A673 (cell line): ENCODE results near the gene UQCC3. TPM values are rescaled to one million over a fixed set of nuclear protein-coding genes. Genes with fewer than 3 reads are reported as not detected.
"Not testable (repeated sequence)": the region's sequence is repeated elsewhere in the genome, so short reads cannot be mapped to it uniquely, and the experiment has no call there.

Experiments used
- BruUV-seq: library from RNA; stranded (reverse); fragments of 400-500 nt; replicated peaks from 2 replicates; lab custom pipeline; 2021; lab: Mats Ljungman, UMichigan
- CTCF ChIA-PET: fragments of 300-600 bp; sonication (Branson Sonifier 250); formaldehyde crosslinking; loops from one replicate; lab custom pipeline; 2022; ENCODE audit warnings: antibody characterized with exemption; lab: Charles Lee
- POLR2A ChIA-PET: fragments of 300-600 bp; sonication (Branson Sonifier 250); formaldehyde crosslinking; loops from one replicate; lab custom pipeline; 2022; ENCODE audit warnings: antibody characterized with exemption; ENCODE audit not compliant: low non-redundant PET; lab: Charles Lee
- DNase-seq: peaks from one replicate; pipeline ENCODE4 v3.0.0-alpha.2; 2015; ENCODE audit warnings: low spot score
- H3K27ac ChIP-seq: fragments of 200-600 bp; sonication (generic); 2 replicates; pipeline ENCODE4 v1.5.1; 2016; ENCODE audit warnings: mixed run types, low read depth, mild to moderate bottlenecking, mixed read lengths, antibody characterized with exemption, low read length; ENCODE audit not compliant: poor library complexity, severe bottlenecking
- H3K27me3 ChIP-seq: fragments of 200-600 bp; sonication (generic); replicated peaks from 2 replicates; pipeline ENCODE4 v1.6.1; 2017; ENCODE audit warnings: mixed run types, low read depth, mild to moderate bottlenecking, mixed read lengths, antibody characterized with exemption, low read length; ENCODE audit not compliant: insufficient read depth, poor library complexity
- H3K36me3 ChIP-seq: fragments of 200-600 bp; sonication (generic); 2 replicates; pipeline ENCODE4 v1.6.1; 2016; ENCODE audit warnings: mixed run types, mild to moderate bottlenecking, mixed read lengths, antibody characterized with exemption, low read length; ENCODE audit not compliant: insufficient read depth, poor library complexity, severe bottlenecking
- H3K4me1 ChIP-seq: fragments of 200-600 bp; sonication (generic); 2 replicates; pipeline ENCODE4 v1.6.1; 2017; ENCODE audit warnings: mixed run types, mild to moderate bottlenecking, mixed read lengths, antibody characterized with exemption, low read length; ENCODE audit not compliant: insufficient read depth, poor library complexity, severe bottlenecking
- H3K4me3 ChIP-seq: fragments of 200-600 bp; sonication (generic); 2 replicates; pipeline ENCODE4 v1.5.1; 2016; ENCODE audit warnings: low read depth, mixed run types, mild to moderate bottlenecking, mixed read lengths, low read length; ENCODE audit not compliant: poor library complexity, severe bottlenecking
- H3K9me3 ChIP-seq: fragments of 200-600 bp; sonication (generic); 2 replicates; pipeline ENCODE4 v1.6.1; 2016; ENCODE audit warnings: mixed run types, low read depth, mild to moderate bottlenecking, mixed read lengths, antibody characterized with exemption, low read length; ENCODE audit not compliant: poor library complexity, severe bottlenecking
- CTCF ChIP-seq: fragments of 300-800, 200-600 bp; sonication (generic); conservative IDR thresholded peaks from 2 replicates; pipeline ENCODE4 v1.5.1; 2017; ENCODE audit warnings: low read depth, mild to moderate bottlenecking, antibody characterized with exemption, low read length, moderate library complexity, mixed read lengths
- EZH2 ChIP-seq: fragments of 200-600 bp; sonication (generic); IDR thresholded peaks from 2 replicates; pipeline ENCODE4 v1.6.1; 2017; ENCODE audit warnings: borderline replicate concordance, low read depth, mild to moderate bottlenecking, mixed read lengths, antibody characterized with exemption, low read length; ENCODE audit not compliant: poor library complexity, severe bottlenecking
- intact Hi-C: fragments of 100-400 bp; cut with micrococcal nuclease; formaldehyde crosslinking; loops from one replicate; pipeline ENCODE4 v1.10.0; 2022; ENCODE audit not compliant: unreplicated experiment
- total RNA-seq: library from RNA; stranded (reverse); gene quantifications from 2 replicates; pipeline ENCODE4 v1.2.3, GENCODE V29; 2021

The UQCC3 gene
- total RNA-seq, 1 experiment from 2014 or later = 28.0 TPM

- CTCF ChIA-PET = no interaction called here
- no peak overlapping the region for H3K4me3 ChIP-seq
- peaks cover 40% of the 10 kb centered on the region for H3K36me3 ChIP-seq
- H3K27ac ChIP-seq = no peak overlapping the region
- TF ChIP-seq CTCF (no peak), EZH2 (no peak)
- no TSS peak for BruUV-seq
- peaks cover 19% of the 10 kb centered on the region for H3K4me1 ChIP-seq
- POLR2A ChIA-PET = interaction anchor here (0.6 to 0.8 kb wide), 2 partner anchors 16 to 17 kb away, joined by 3 read pairs; partner anchors contain the start of genes C11orf98 and CSKMT
- no peaks in the 10 kb centered on the region for H3K9me3 ChIP-seq
- no peaks in the 10 kb centered on the region for H3K27me3 ChIP-seq
- DNase-seq = no peak
- intact Hi-C loops = no loop called here
Observed at GRCh38 chr11:62648185-62648966, 23.1 kb upstream of the UQCC3 start.

- Histone ChIP-seq H3K4me3 (no peak overlapping the region), H3K4me1 (peaks cover 19% of the 10 kb centered on the region), H3K27me3 (no peaks in the 10 kb centered on the region), H3K36me3 (peaks cover 34% of the 10 kb centered on the region), H3K9me3 (no peaks in the 10 kb centered on the region), H3K27ac (no peak overlapping the region)
- POLR2A ChIA-PET = interaction anchor here (0.6 kb wide), 1 partner anchor 16 kb away, joined by 3 read pairs; the partner anchor contains the start of genes C11orf98 and CSKMT
- CTCF ChIA-PET = no interaction called here
- DNase-seq = no peak
- BruUV-seq = no TSS peak
- TF ChIP-seq CTCF (no peak), EZH2 (no peak)
- intact Hi-C loops = no loop called here
Observed at GRCh38 chr11:62648967-62649364, 22.5 kb upstream of the UQCC3 start.

- Histone ChIP-seq H3K4me1 (peaks cover 19% of the 10 kb centered on the region), H3K27me3 (no peaks in the 10 kb centered on the region), H3K9me3 (no peaks in the 10 kb centered on the region), H3K4me3 (no peak overlapping the region), H3K27ac (no peak overlapping the region), H3K36me3 (peaks cover 29% of the 10 kb centered on the region)
- no peak for TF ChIP-seq EZH2
- no peak for TF ChIP-seq CTCF
- no TSS peak for BruUV-seq
- POLR2A ChIA-PET = interaction anchor here (0.5 to 0.6 kb wide), 2 partner anchors 16 to 25 kb away, joined by 3 to 4 read pairs; partner anchors contain the start of genes C11orf98 and CSKMT
- CTCF ChIA-PET = no interaction called here
- intact Hi-C loops = no loop called here
- no peak for DNase-seq
Observed at GRCh38 chr11:62649486-62649885, 22.0 kb upstream of the UQCC3 start.

- H3K4me3 ChIP-seq, POLR2A ChIA-PET, CTCF ChIA-PET, BruUV-seq, H3K27ac ChIP-seq, H3K27me3 ChIP-seq, DNase-seq, intact Hi-C loops, H3K9me3 ChIP-seq: not testable (repeated sequence)
- peaks cover 19% of the 10 kb centered on the region for H3K4me1 ChIP-seq
- peaks cover 25% of the 10 kb centered on the region for H3K36me3 ChIP-seq
Observed at GRCh38 chr11:62650283-62650682, 21.2 kb upstream of the UQCC3 start.
